Gastrocnemius medialis (tissue), 4 donors: ENCODE data around the gene FNDC3A.

ENCODE experiments used
- CTCF ChIP-seq, 5 experiments: fragments of 450-650 bp in 3 of 5; fragments of 200-600 bp in 2 of 5; sonication (generic) in 2 of 5; IDR thresholded peaks in 4 of 5; conservative IDR thresholded peaks in 1 of 5; 1 replicate in 4 of 5; 2 replicates in 1 of 5; pipeline ENCODE4 v1.5.1; 2016 to 2019; ENCODE audit warnings: antibody characterized with exemption in 5 of 5, mild to moderate bottlenecking in 3 of 5, moderate library complexity in 3 of 5
- POLR2A ChIP-seq, 2 donors: fragments of 450-650 bp; IDR thresholded peaks; one replicate each; pipeline ENCODE4 v1.6.1; 2017; ENCODE audit warnings: antibody characterized with exemption in 2 of 2, mild to moderate bottlenecking in 2 of 2, moderate library complexity in 2 of 2

- no peak for TF ChIP-seq CTCF (IDR thresholded peaks at IDR 0.05 in 4 of 5, conservative IDR thresholded peaks at IDR 0.05 in 1 of 5)
- TF ChIP-seq POLR2A (IDR thresholded peaks at IDR 0.05) = no peak
Observed at GRCh38 chr13:49183672-49184325, 208.1 kb downstream of the FNDC3A start.
